ENCODE measurements around the gene NT5C3A. TPM values are rescaled to one million over a fixed set of nuclear protein-coding genes. Genes with fewer than 3 reads are reported as not detected.
A peak's percentile ranks its signal among the peaks of the same experiment; 100 is the strongest.

The NT5C3A gene
- total and polyA plus RNA-seq, 9 of the 15 experiments (the other 6 are each of a cell fraction or from before 2014, with no cell fraction given), result 18.6 to 60.1 (median 40.0) TPM

DNA sequence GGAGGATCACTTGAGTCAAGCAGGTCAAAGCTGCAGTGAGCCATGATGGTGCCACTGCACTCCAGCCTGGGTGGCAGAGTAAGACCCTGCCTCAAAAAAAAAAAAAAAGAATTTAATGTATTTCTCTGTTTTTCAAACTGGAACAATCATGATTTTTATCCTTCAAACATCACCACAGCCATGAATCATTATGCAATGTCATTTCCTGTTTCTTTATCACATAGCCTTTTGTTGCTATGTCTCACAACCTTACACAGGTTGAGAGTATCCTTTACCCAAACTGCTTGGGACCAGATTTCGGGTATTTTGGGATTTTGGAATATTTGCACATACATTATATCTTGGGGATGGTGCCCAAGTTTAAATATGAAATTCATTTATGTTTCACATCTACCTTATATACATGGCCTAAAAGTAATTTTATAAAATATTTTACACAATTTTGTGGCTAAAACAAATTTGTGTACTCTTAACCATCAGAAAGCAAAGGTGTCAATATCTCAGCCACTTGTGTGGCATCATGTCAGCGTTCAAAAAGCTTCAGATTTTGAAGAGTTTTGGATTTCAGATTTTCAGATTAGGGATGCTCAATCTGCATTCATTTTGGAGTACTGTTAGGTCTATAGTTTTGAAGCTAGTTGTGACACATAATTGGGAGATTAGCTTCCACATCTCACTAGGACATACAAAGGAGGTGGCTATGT lies 8.2 kb downstream of the NT5C3A start (continued):
- TF ChIP-seq ZFX (CRISPR knock-in tag; IDR thresholded peaks at IDR 0.05) (no peak), SMARCA4 (IDR thresholded peaks at IDR 0.05) (peak; percentile 56), ELF4 (CRISPR knock-in tag; IDR thresholded peaks at IDR 0.05) (no peak), KLF13 (tag; IDR thresholded peaks at IDR 0.05; ENCODE audit: borderline replicate concordance, low read depth) (no peak), TSC22D4 (tag; IDR thresholded peaks at IDR 0.05) (no peak), SAFB2 (IDR thresholded peaks at IDR 0.05; ENCODE audit: borderline replicate concordance, low read depth, low read length, severe bottlenecking) (no peak), CTBP1 (IDR thresholded peaks at IDR 0.05; ENCODE audit: borderline replicate concordance) (no peak), CBFB (CRISPR knock-in tag; IDR thresholded peaks at IDR 0.05) (no peak), NFE2L1 (tag; IDR thresholded peaks at IDR 0.05; ENCODE audit: borderline replicate concordance, low read depth) (no peak), FOSL1 (tag; conservative IDR thresholded peaks at IDR 0.05) (peak; percentile 72), RAD51 (IDR thresholded peaks at IDR 0.05; ENCODE audit: borderline replicate concordance, low read depth) (no peak), HNRNPH1 (optimal IDR thresholded peaks at IDR 0.05; ENCODE audit: low read depth, low read length) (no peak), TEAD4 (IDR thresholded peaks at IDR 0.05; ENCODE audit: low read length) (peak; percentile 29; the same call in 1 of the 2 replicates), TEAD4 (CRISPR knock-in tag; IDR thresholded peaks at IDR 0.05; ENCODE audit: borderline replicate concordance) (no peak), ZNF24 (IDR thresholded peaks at IDR 0.05) (no peak)
- TF ChIP-seq, protein P1, sequence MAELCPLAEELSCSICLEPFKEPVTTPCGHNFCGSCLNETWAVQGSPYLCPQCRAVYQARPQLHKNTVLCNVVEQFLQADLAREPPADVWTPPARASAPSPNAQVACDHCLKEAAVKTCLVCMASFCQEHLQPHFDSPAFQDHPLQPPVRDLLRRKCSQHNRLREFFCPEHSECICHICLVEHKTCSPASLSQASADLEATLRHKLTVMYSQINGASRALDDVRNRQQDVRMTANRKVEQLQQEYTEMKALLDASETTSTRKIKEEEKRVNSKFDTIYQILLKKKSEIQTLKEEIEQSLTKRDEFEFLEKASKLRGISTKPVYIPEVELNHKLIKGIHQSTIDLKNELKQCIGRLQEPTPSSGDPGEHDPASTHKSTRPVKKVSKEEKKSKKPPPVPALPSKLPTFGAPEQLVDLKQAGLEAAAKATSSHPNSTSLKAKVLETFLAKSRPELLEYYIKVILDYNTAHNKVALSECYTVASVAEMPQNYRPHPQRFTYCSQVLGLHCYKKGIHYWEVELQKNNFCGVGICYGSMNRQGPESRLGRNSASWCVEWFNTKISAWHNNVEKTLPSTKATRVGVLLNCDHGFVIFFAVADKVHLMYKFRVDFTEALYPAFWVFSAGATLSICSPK (IDR thresholded peaks at IDR 0.05; ENCODE audit: borderline replicate concordance), result no peak
- TF ChIP-seq, protein P2, sequence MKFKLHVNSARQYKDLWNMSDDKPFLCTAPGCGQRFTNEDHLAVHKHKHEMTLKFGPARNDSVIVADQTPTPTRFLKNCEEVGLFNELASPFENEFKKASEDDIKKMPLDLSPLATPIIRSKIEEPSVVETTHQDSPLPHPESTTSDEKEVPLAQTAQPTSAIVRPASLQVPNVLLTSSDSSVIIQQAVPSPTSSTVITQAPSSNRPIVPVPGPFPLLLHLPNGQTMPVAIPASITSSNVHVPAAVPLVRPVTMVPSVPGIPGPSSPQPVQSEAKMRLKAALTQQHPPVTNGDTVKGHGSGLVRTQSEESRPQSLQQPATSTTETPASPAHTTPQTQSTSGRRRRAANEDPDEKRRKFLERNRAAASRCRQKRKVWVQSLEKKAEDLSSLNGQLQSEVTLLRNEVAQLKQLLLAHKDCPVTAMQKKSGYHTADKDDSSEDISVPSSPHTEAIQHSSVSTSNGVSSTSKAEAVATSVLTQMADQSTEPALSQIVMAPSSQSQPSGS (CRISPR knock-in tag; IDR thresholded peaks at IDR 0.05), result no peak
- TF ChIP-seq, protein P3, sequence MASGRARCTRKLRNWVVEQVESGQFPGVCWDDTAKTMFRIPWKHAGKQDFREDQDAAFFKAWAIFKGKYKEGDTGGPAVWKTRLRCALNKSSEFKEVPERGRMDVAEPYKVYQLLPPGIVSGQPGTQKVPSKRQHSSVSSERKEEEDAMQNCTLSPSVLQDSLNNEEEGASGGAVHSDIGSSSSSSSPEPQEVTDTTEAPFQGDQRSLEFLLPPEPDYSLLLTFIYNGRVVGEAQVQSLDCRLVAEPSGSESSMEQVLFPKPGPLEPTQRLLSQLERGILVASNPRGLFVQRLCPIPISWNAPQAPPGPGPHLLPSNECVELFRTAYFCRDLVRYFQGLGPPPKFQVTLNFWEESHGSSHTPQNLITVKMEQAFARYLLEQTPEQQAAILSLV (tag; IDR thresholded peaks at IDR 0.05), result no peak
- TF ChIP-seq, protein P4, sequence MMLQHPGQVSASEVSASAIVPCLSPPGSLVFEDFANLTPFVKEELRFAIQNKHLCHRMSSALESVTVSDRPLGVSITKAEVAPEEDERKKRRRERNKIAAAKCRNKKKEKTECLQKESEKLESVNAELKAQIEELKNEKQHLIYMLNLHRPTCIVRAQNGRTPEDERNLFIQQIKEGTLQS (IDR thresholded peaks at IDR 0.05), result no peak; the same call in 1 of the 2 replicates
- TF ChIP-seq, protein P4 (CRISPR knock-in tag; conservative IDR thresholded peaks at IDR 0.05), result no peak
